HG02798 (cell line): ENCODE measurements around the gene CD302.
"Not testable (repeated sequence)": the region's sequence is repeated elsewhere in the genome, so short reads cannot be mapped to it uniquely, and the experiment has no call there.

Experiments
- ATAC-seq: cut with Tn5 transposase; IDR thresholded peaks from one replicate; pipeline ENCODE4 v1.9.1; 2021; ENCODE audit warnings: mild to moderate bottlenecking; ENCODE audit not compliant: unreplicated experiment, poor library complexity

The CD302 gene

GRCh38 chr2:159795841-159796690 is 1.9 kb downstream of the CD302 start:
- no peak for ATAC-seq

GRCh38 chr2:159793326-159793725 is 4.7 kb downstream of the CD302 start:
- no peak for ATAC-seq

GRCh38 chr2:159792599-159792998 is 5.4 kb downstream of the CD302 start:
- ATAC-seq = no peak

- no peak for ATAC-seq
Observed at GRCh38 chr2:159792036-159792435, 6.0 kb downstream of the CD302 start.

GRCh38 chr2:159790323-159790722 is 7.7 kb downstream of the CD302 start:
- ATAC-seq = no peak

GRCh38 chr2:159788253-159788652 is 9.8 kb downstream of the CD302 start:
- ATAC-seq = no peak

- ATAC-seq = not testable (repeated sequence)
Observed at GRCh38 chr2:159787647-159788046, 10.4 kb downstream of the CD302 start.

- ATAC-seq = no peak
Observed at GRCh38 chr2:159786938-159787337, 11.1 kb downstream of the CD302 start.

GRCh38 chr2:159785195-159785594 is 12.8 kb downstream of the CD302 start:
- no peak for ATAC-seq

GRCh38 chr2:159784744-159785143 is 13.3 kb downstream of the CD302 start:
- ATAC-seq = not testable (repeated sequence)

- ATAC-seq = no peak
Observed at GRCh38 chr2:159783556-159783955, 14.5 kb downstream of the CD302 start.

- ATAC-seq = no peak
Observed at GRCh38 chr2:159776321-159776720, 21.7 kb downstream of the CD302 start.

- ATAC-seq = no peak
Observed at GRCh38 chr2:159775021-159775420, 23.0 kb downstream of the CD302 start.

- no peak for ATAC-seq
Observed at GRCh38 chr2:159774370-159774990, 23.5 kb downstream of the CD302 start.

GRCh38 chr2:159773886-159774285 is 24.1 kb downstream of the CD302 start:
- ATAC-seq = no peak

GRCh38 chr2:159773426-159773825 is 24.6 kb downstream of the CD302 start:
- ATAC-seq = no peak

- ATAC-seq = no peak
Observed at GRCh38 chr2:159769147-159769546, 28.9 kb downstream of the CD302 start.

- no peak for ATAC-seq
Observed at GRCh38 chr2:159762075-159762474, 35.9 kb downstream of the CD302 start.

- ATAC-seq = no peak
Observed at GRCh38 chr2:159760326-159760725, 37.7 kb downstream of the CD302 start.

GRCh38 chr2:159759577-159759976 is 38.4 kb downstream of the CD302 start:
- no peak for ATAC-seq

GRCh38 chr2:159758686-159759085 is 39.3 kb downstream of the CD302 start:
- no peak for ATAC-seq

GRCh38 chr2:159758239-159758638 is 39.8 kb downstream of the CD302 start:
- no peak for ATAC-seq
